Stomach smooth muscle (tissue), 2 donors: ENCODE results near the gene TTC34.

Source experiments
- H3K27ac ChIP-seq: one replicate; pipeline ENCODE4 v1.7.0; 2013; ENCODE audit warnings: mild to moderate bottlenecking, low read length, inconsistent platforms
- H3K27me3 ChIP-seq, 2 donors: one replicate each; pipeline ENCODE4 v1.7.0; 2013; ENCODE audit warnings: low read length in 2 of 2; ENCODE audit not compliant: insufficient read depth in 2 of 2, control insufficient read depth in 1 of 2
- H3K36me3 ChIP-seq, 2 donors: one replicate each; pipeline ENCODE4 v1.7.0; 2013; ENCODE audit warnings: low read length in 2 of 2; ENCODE audit not compliant: control insufficient read depth in 2 of 2, insufficient read depth in 2 of 2
- H3K4me1 ChIP-seq: one replicate; pipeline ENCODE4 v1.7.0; 2013; ENCODE audit warnings: low read length; ENCODE audit not compliant: control insufficient read depth, insufficient read depth
- H3K4me3 ChIP-seq, 2 donors: one replicate each; pipeline ENCODE4 v1.7.0; 2013; ENCODE audit warnings: low read length in 2 of 2
- H3K9ac ChIP-seq, 2 donors: one replicate each; pipeline ENCODE4 v1.7.0; 2013; ENCODE audit warnings: low read length in 2 of 2, mild to moderate bottlenecking in 1 of 2
- H3K9me3 ChIP-seq, 2 donors: one replicate each; pipeline ENCODE4 v1.7.0; 2013; ENCODE audit warnings: low read length in 2 of 2; ENCODE audit not compliant: control insufficient read depth in 2 of 2
- donor health status: healthy.
- donor health status: Pancreatic carcinoma.

Gene TTC34, protein sequence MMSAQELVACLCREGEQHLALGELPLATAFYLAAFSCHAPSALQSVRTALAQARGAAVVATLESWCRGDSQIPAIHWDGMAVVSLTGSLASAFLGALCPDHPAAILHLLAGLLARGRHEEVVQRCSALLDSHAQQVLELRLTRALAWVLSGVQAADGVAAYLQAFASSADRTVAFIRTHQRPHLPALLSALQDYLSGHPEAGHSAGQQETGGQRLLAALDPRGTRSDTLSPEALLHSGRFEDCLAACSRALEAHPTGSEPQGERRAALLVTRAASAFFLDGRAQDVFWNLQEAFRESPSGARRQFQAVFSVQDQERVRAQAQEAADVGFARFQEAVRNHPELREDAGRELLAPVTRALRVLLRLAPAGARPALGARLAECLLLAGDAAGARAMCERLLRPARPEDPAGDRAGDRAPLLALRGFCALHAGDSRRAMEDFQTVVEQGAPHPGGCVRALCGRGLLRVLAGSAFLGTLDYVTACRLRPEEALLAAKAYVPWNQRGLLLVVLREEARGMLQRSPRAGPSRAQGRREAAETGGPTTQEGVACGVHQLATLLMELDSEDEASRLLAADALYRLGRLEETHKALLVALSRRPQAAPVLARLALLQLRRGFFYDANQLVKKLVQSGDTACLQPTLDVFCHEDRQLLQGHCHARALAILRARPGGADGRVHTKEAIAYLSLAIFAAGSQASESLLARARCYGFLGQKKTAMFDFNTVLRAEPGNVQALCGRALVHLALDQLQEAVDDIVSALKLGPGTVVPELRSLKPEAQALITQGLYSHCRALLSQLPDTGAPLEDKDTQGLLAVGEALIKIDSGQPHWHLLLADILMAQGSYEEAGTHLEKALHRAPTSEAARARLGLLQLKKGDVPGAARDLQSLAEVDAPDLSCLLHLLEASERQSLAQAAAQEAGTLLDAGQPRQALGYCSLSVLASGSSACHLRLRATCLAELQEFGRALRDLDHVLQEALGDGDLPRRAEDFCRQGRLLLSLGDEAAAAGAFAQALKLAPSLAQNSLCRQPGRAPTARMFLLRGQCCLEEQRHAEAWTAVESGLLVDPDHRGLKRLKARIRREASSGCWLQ

DNA sequence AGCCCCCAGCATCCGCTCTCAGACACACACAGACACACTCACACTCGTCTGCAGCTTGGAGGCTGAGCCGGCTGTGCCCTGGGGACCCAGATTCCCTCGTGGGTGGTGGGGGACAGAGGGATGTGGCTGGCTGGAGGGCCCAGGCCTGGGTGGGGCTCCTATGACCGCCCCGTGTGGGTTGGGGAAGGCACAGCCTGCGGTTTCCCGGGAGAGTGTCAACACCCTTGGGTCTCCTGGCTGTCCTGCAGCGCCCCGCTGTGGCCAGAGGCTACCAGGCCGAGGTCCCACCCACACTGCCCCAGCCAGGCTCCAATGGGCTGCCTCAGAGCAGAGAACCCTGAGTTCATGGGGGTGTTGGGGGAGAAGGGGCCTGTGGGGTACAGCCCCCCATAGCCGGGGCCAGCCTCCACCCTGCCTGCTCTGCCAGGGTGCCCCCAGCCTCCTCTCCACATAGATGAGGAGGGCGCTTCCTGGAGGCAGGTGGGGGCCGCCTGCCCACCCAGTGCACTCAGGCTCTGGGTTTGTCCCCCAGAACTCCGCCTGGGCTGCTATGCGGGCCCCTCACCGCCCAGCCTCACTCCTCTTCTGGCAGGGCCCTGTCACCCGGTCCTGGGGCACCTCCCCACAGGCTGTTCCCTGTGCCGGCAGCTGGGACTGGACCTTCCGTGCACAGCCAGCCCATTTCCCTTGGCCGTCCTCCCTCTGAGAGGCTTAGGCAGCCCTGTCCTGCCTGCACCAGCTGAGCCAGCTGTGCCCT, at the start of gene TTC34:
TTC34 (minus strand) TSS at position 159 of the 757 bp plus-strand sequence. CDS start 866 bp downstream, outside the sequence.
- no peaks in the 10 kb centered on the region for H3K36me3 ChIP-seq
- no peak within 1 kb of the TSS for H3K9ac ChIP-seq
- H3K27me3 ChIP-seq, result peaks cover 17 to 22% of the 10 kb centered on the region in 2 donors
- H3K4me3 ChIP-seq, result no peak within 1 kb of the TSS
- H3K4me1 ChIP-seq, result no peaks in the 10 kb centered on the region
- no peak within 1 kb of the TSS for H3K27ac ChIP-seq
- no peaks in the 10 kb centered on the region for H3K9me3 ChIP-seq

- H3K4me3 ChIP-seq, result no peak overlapping the region
- no peaks in the 10 kb centered on the region for H3K36me3 ChIP-seq
- peaks cover 1% of the 10 kb centered on the region for H3K4me1 ChIP-seq
- no peaks in the 10 kb centered on the region for H3K9me3 ChIP-seq
- peaks cover 22 to 26% of the 10 kb centered on the region in 2 donors for H3K27me3 ChIP-seq
- no peak overlapping the region for H3K27ac ChIP-seq
- H3K9ac ChIP-seq, result no peak overlapping the region
Measured at GRCh38 chr1:2850502-2850901, 49.0 kb upstream of the TTC34 start.

DNA sequence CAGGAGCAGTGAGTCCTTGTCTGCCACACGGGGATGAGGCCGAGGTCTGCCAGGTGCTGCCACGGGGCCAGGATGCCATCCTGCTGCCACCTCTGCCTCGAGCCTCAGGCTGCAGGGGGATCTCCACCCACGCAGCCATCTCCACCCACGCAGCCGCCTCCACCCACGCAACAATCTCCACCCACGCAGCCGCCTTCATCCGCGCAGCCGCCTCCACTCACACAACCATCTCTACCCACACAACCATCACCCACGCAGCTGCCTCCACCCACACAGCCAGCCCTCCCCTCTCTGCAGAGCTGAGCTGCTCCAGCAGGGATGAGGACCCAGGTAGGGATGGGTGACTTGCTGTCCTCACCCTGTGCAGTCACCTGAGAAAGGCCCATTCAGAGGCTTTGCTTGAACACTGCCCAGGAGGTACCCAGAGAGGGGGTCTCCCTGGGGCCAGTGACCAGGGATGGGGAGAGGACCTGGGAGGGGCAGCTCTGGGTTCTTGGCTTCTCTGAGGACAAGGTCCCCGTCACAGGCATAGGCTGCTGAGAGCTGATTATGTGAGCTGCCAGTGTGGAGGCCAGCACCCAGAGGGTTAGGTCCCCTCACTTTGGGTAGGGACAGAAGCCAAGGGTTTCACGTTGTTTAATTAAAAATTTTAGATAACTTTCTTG, 46.6 kb upstream of the TTC34 start:
- Histone ChIP-seq H3K27me3 (peaks cover 9% of the 10 kb centered on the region in 2 donors), H3K27ac (no peak overlapping the region), H3K4me1 (no peaks in the 10 kb centered on the region), H3K36me3 (no peaks in the 10 kb centered on the region), H3K9me3 (peaks cover 0 to 5% of the 10 kb centered on the region in 2 donors), H3K9ac (no peak overlapping the region), H3K4me3 (no peak overlapping the region)

GRCh38 chr1:2847086-2847985, 45.8 kb upstream of the TTC34 start:
- Histone ChIP-seq H3K36me3 (no peaks in the 10 kb centered on the region), H3K27ac (no peak overlapping the region), H3K27me3 (peaks cover 6 to 9% of the 10 kb centered on the region in 2 donors), H3K9me3 (peaks cover 0 to 5% of the 10 kb centered on the region in 2 donors), H3K9ac (no peak overlapping the region), H3K4me1 (no peaks in the 10 kb centered on the region), H3K4me3 (no peak overlapping the region)

GRCh38 chr1:2845869-2846268, 44.4 kb upstream of the TTC34 start:
- Histone ChIP-seq H3K9me3 (peaks cover 0 to 5% of the 10 kb centered on the region in 2 donors), H3K4me1 (no peaks in the 10 kb centered on the region), H3K36me3 (no peaks in the 10 kb centered on the region), H3K27ac (no peak overlapping the region), H3K9ac (no peak overlapping the region), H3K4me3 (no peak overlapping the region), H3K27me3 (peaks cover 6 to 9% of the 10 kb centered on the region in 2 donors)

DNA sequence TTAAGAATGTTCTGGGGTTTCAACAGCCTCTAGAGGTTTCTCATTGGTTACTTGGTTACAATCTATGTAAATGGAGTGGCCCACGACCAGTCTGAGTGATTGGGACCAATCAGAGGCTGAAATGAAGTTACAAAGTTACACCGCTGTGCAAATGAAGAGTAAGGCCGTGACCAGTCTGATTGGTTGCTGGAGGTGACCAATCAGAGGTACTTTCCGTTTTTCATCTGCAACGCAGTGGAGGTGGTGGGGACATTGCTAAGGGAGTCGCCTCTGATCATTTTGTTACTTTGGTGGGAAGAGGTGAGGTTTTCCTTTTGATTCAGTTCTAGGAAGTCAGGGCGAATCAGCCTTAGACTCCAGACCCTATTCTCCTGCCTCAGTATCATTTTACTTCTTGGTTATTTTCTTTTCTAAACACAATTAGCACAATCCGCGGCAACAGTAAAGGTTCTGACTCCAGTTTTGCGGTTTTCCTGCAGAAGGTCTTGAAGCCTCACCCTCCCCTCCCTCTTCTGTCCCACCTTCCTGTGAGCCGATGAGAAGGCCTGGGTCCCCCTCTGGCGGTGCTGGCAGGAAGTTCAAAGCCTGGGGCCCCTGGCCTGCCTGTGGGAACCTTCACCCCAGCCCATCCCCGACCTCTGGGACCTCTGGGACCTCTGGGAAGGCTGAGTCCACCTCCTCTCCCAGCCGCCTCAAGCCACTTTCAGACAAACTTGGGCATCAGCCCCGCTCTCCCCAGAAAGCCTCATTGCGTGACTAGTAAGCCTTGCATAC, 38.7 kb upstream of the TTC34 start:
- no peaks in the 10 kb centered on the region for H3K36me3 ChIP-seq
- H3K9ac ChIP-seq, result no peak overlapping the region
- no peak overlapping the region for H3K27ac ChIP-seq
- H3K9me3 ChIP-seq, result peaks cover 2 to 4% of the 10 kb centered on the region in 2 donors
- H3K4me1 ChIP-seq, result no peaks in the 10 kb centered on the region
- H3K4me3 ChIP-seq, result no peak overlapping the region
- peaks cover 0 to 2% of the 10 kb centered on the region in 2 donors for H3K27me3 ChIP-seq

GRCh38 chr1:2837823-2838222, 36.3 kb upstream of the TTC34 start:
- Histone ChIP-seq H3K27me3 (peaks cover 4 to 7% of the 10 kb centered on the region in 2 donors), H3K4me3 (no peak overlapping the region), H3K27ac (no peak overlapping the region), H3K4me1 (no peaks in the 10 kb centered on the region), H3K9me3 (peaks cover 0 to 2% of the 10 kb centered on the region in 2 donors), H3K9ac (no peak overlapping the region), H3K36me3 (no peaks in the 10 kb centered on the region)

DNA sequence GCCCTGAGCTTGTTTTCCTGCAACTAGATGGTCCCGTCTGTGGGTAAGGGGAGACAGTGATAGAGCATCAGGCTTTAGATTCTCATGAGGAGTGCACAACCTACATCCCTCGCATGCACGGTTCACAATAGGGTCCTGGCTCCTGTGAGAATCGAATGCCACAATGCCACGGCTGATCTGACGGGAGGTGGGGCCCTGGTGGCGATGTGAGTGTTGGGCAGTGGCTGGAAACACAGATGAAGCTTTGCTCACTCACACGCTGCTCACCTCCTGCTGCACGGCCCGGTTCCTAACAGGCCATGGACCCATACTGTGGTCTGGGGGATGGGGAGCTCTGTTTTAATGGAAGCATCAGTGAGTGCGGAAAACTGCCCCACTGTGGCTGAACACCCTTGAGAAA, 35.8 kb upstream of the TTC34 start:
- Histone ChIP-seq H3K36me3 (no peaks in the 10 kb centered on the region), H3K4me3 (no peak overlapping the region), H3K27ac (no peak overlapping the region), H3K9me3 (peaks cover 2 to 3% of the 10 kb centered on the region in 2 donors), H3K27me3 (peaks cover 4 to 8% of the 10 kb centered on the region in 2 donors), H3K9ac (no peak overlapping the region), H3K4me1 (no peaks in the 10 kb centered on the region)
